NCI-H2171 treated with DMSO at 0.1 percent for 48 hours (cell line): ENCODE results near the gene RIN3.

Source experiments
- DNase-seq: peaks from one replicate; lab custom pipeline; 2025; lab: John Stamatoyannopoulos, UW

Gene RIN3

GRCh38 chr14:92692822-92693226 is 179.2 kb downstream of the RIN3 start:
- peak; percentile 97 for DNase-seq

- DNase-seq = no peak
These were observed 180.6 kb downstream of the RIN3 start for GRCh38 chr14:92693998-92694795.

GRCh38 chr14:92694807-92695206 is 181.2 kb downstream of the RIN3 start:
- DNase-seq = no peak

- DNase-seq = no peak
These were observed 182.0 kb downstream of the RIN3 start for GRCh38 chr14:92695562-92695961.

GRCh38 chr14:92696366-92696765 is 182.8 kb downstream of the RIN3 start:
- no peak for DNase-seq

- DNase-seq = no peak
These were observed 184.8 kb downstream of the RIN3 start for GRCh38 chr14:92698393-92698792.

- no peak for DNase-seq
These were observed 188.2 kb downstream of the RIN3 start for GRCh38 chr14:92701826-92702225.

- DNase-seq = no peak
These were observed 188.9 kb downstream of the RIN3 start for GRCh38 chr14:92702441-92702918.

- DNase-seq = no peak
These were observed 189.9 kb downstream of the RIN3 start for GRCh38 chr14:92703516-92703915.

- no peak for DNase-seq
These were observed 190.6 kb downstream of the RIN3 start for GRCh38 chr14:92704036-92704804.

- no peak for DNase-seq
These were observed 191.2 kb downstream of the RIN3 start for GRCh38 chr14:92704821-92705220.

- DNase-seq = no peak
These were observed 192.8 kb downstream of the RIN3 start for GRCh38 chr14:92706386-92706785.

- DNase-seq = no peak
These were observed 195.9 kb downstream of the RIN3 start for GRCh38 chr14:92709340-92710000.

GRCh38 chr14:92710001-92710341 is 196.4 kb downstream of the RIN3 start:
- DNase-seq = no peak

GRCh38 chr14:92711976-92712653 is 198.5 kb downstream of the RIN3 start:
- DNase-seq = no peak

GRCh38 chr14:92712654-92713051 is 199.1 kb downstream of the RIN3 start:
- no peak for DNase-seq

- peak; percentile 17 for DNase-seq
These were observed 201.2 kb downstream of the RIN3 start for GRCh38 chr14:92714739-92715307.

- DNase-seq = no peak
These were observed 202.6 kb downstream of the RIN3 start for GRCh38 chr14:92716131-92716530.

- DNase-seq = no peak
These were observed 204.0 kb downstream of the RIN3 start for GRCh38 chr14:92717571-92718042.

- DNase-seq = no peak
These were observed 205.1 kb downstream of the RIN3 start for GRCh38 chr14:92718664-92719063.

GRCh38 chr14:92719421-92719820 is 205.8 kb downstream of the RIN3 start:
- DNase-seq = no peak

- no peak for DNase-seq
These were observed 206.3 kb downstream of the RIN3 start for GRCh38 chr14:92719890-92720323.
